Measurements from ENCODE around the gene KIAA0232. TPM values are rescaled to one million over a fixed set of nuclear protein-coding genes. Genes with fewer than 3 reads are reported as not detected.
A peak's percentile ranks its signal among the peaks of the same experiment; 100 is the strongest.

The KIAA0232 gene
- total and polyA plus RNA-seq, 9 of the 15 experiments (the other 6 are each of a cell fraction or from before 2014, with no cell fraction given) = 3.5 to 17.4 (median 13.0) TPM

DNA sequence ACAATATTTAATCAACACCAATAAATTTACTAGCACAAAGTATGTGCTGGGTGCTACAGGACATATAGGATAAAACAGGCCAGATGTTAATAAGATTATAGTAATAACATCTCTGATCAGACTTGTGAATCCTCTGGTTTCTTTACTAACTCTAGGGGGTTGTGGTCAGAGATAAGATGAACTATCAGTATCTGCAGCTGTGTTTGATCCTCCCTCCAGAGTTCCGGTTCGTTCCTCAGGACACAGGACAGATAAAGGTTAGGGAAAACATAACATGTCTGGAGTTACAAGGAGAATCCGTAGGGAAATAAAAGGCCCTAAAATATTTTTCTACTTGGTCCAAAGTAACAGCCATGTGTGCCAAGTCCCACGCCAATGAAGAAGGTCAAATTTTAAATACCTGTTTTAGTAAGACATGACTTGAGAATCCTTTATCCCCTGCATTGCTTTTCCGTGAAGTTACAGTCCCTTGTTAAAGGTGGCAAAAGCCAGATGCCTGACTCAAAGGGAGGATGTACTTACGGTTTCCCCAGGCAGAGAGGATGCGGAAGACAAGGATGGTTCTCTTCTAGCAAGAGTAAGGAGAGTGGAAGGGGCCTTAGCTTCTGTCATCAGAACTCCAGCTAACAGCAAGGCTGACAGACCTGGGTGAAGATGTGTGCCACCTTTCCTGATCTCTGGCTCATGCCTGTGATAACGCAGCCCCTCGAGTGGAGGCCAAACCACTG is 44.4 kb downstream of the KIAA0232 start (continued):
- TF ChIP-seq CXXC5 (CRISPR knock-in tag; IDR thresholded peaks at IDR 0.05) (peak; percentile 63; the same call in 1 of the 2 replicates), BRF1 (IDR thresholded peaks at IDR 0.05; ENCODE audit: borderline replicate concordance, extremely low read depth, insufficient read length) (no peak), NR4A1 (CRISPR knock-in tag; IDR thresholded peaks at IDR 0.05) (no peak), NR4A1 (tag; IDR thresholded peaks at IDR 0.05) (no peak), MYBL2 (IDR thresholded peaks at IDR 0.05; ENCODE audit: low read depth) (no peak), MYBL2 (CRISPR knock-in tag; IDR thresholded peaks at IDR 0.05; ENCODE audit: borderline replicate concordance) (no peak), LCOR (CRISPR knock-in tag; IDR thresholded peaks at IDR 0.05) (no peak), XRCC4 (IDR thresholded peaks at IDR 0.05; ENCODE audit: extremely low read depth, insufficient read depth, insufficient read length) (no peak), ATF1 (CRISPR knock-in tag; IDR thresholded peaks at IDR 0.05) (no peak), ATF1 (tag; IDR thresholded peaks at IDR 0.05) (no peak), ZNF354B (CRISPR knock-in tag; IDR thresholded peaks at IDR 0.05) (no peak), BRD4 (IDR thresholded peaks at IDR 0.05) (no peak), FIP1L1 (IDR thresholded peaks at IDR 0.05; ENCODE audit: low read depth, low read length, poor library complexity, severe bottlenecking) (no peak), ZNF766 (CRISPR knock-in tag; conservative IDR thresholded peaks at IDR 0.05) (peak; percentile 96), TRIM24 (IDR thresholded peaks at IDR 0.05) (peak; percentile 63 to 78; a peak in 3 of 4 replicates), DIDO1 (tag; IDR thresholded peaks at IDR 0.05; ENCODE audit: low read depth) (no peak), KLF10 (CRISPR knock-in tag; IDR thresholded peaks at IDR 0.05) (no peak), MTA1 (IDR thresholded peaks at IDR 0.05; ENCODE audit: borderline replicate concordance) (peak; percentile 70; the same call in 1 of the 2 replicates), NR2F6 (CRISPR knock-in tag; IDR thresholded peaks at IDR 0.05) (no peak), NFATC3 (IDR thresholded peaks at IDR 0.05) (no peak)
- TF ChIP-seq, protein P1, sequence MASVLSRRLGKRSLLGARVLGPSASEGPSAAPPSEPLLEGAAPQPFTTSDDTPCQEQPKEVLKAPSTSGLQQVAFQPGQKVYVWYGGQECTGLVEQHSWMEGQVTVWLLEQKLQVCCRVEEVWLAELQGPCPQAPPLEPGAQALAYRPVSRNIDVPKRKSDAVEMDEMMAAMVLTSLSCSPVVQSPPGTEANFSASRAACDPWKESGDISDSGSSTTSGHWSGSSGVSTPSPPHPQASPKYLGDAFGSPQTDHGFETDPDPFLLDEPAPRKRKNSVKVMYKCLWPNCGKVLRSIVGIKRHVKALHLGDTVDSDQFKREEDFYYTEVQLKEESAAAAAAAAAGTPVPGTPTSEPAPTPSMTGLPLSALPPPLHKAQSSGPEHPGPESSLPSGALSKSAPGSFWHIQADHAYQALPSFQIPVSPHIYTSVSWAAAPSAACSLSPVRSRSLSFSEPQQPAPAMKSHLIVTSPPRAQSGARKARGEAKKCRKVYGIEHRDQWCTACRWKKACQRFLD (CRISPR knock-in tag; IDR thresholded peaks at IDR 0.05) = 0 out of 2 replicates have a peak, but pooled peaks have one; percentile 32
- TF ChIP-seq, protein P2, sequence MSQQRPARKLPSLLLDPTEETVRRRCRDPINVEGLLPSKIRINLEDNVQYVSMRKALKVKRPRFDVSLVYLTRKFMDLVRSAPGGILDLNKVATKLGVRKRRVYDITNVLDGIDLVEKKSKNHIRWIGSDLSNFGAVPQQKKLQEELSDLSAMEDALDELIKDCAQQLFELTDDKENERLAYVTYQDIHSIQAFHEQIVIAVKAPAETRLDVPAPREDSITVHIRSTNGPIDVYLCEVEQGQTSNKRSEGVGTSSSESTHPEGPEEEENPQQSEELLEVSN (IDR thresholded peaks at IDR 0.05; ENCODE audit: borderline replicate concordance in 1 of 2, extremely low read depth in 1 of 2, insufficient read depth in 1 of 2, insufficient read length in 1 of 2, low read depth in 1 of 2, low read length in 1 of 2, poor library complexity in 1 of 2, severe bottlenecking in 1 of 2) = no peak
- TF ChIP-seq, protein P3, sequence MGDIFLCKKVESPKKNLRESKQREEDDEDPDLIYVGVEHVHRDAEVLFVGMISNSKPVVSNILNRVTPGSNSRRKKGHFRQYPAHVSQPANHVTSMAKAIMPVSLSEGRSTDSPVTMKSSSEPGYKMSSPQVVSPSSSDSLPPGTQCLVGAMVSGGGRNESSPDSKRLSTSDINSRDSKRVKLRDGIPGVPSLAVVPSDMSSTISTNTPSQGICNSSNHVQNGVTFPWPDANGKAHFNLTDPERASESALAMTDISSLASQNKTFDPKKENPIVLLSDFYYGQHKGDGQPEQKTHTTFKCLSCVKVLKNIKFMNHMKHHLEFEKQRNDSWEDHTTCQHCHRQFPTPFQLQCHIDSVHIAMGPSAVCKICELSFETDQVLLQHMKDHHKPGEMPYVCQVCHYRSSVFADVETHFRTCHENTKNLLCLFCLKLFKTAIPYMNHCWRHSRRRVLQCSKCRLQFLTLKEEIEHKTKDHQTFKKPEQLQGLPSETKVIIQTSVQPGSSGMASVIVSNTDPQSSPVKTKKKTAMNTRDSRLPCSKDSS (IDR thresholded peaks at IDR 0.05; ENCODE audit: low read depth, partially characterized antibody) = no peak
- TF ChIP-seq, protein P4, sequence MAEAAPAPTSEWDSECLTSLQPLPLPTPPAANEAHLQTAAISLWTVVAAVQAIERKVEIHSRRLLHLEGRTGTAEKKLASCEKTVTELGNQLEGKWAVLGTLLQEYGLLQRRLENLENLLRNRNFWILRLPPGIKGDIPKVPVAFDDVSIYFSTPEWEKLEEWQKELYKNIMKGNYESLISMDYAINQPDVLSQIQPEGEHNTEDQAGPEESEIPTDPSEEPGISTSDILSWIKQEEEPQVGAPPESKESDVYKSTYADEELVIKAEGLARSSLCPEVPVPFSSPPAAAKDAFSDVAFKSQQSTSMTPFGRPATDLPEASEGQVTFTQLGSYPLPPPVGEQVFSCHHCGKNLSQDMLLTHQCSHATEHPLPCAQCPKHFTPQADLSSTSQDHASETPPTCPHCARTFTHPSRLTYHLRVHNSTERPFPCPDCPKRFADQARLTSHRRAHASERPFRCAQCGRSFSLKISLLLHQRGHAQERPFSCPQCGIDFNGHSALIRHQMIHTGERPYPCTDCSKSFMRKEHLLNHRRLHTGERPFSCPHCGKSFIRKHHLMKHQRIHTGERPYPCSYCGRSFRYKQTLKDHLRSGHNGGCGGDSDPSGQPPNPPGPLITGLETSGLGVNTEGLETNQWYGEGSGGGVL (CRISPR knock-in tag; IDR thresholded peaks at IDR 0.05) = no peak

Measured in K562 (cell line).